Measurements from ENCODE around the gene SEC14L1. TPM values are rescaled to one million over a fixed set of nuclear protein-coding genes. Genes with fewer than 3 reads are reported as not detected.

SEC14L1 gene
- total RNA-seq, 2 donors from 2014 or later: 66.1 to 78.3 TPM

DNA sequence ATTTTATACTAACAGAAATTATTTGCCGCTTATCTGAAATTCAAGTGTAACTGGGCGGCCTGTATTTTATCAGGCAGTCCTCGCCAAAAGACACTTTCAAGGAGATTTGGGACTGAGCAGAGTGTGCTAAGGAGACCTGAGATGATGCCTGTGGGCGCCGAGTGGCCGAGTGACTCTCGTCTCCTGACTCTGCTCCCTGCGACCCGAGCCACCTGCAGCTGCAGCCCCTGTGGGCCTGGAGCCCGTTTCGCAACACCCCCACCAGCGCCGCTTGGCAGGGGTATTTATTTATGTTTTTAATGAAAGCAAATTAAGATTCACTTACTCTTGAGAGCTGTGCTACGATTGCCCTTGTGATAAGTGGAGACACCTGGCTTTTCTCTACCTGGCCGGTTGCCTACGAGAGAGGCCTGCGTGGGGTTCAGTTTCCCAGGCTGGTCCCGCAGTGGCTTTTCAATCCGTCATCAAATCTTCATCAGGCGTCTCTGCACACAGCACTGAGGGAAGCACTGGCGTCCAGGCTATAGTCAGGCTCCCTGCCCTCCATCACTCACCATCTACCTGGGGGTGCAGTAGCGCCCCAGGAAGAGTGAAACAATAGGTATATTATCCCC lies 124.0 kb downstream of the SEC14L1 start:
- intact Hi-C loops (cut with DNase I): no loop called here
- DNase-seq (ENCODE audit: low spot score): no peak

DNA sequence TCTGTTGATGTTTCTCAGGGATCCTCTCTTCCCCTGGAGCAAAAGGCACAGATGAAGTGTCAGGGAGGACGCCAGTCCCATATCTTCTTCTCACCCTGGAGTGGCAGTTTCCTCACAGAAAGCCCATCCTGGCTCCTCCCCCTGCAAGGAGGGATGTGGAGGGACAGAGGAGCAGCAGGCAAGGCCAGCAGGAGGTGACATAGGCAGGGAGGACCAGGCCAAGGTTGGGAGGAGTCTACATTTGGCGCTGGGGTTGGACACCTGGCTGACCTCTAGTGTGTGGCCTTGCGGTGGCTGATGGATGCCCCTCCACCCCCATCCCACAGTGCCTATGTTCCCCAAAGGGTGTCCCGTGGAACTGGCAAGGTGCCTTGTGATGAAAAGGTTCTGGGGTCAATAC lies 125.4 kb downstream of the SEC14L1 start:
- no peak for DNase-seq (ENCODE audit: low spot score)
- intact Hi-C loops (cut with DNase I): no loop called here
